GM18907 (cell line): ENCODE data around the gene CLEC2D.
"Not testable (repeated sequence)": the region's sequence is repeated elsewhere in the genome, so short reads cannot be mapped to it uniquely, and the experiment has no call there.

ENCODE experiments used
- ATAC-seq: cut with Tn5 transposase; IDR thresholded peaks from one replicate; pipeline ENCODE4 v1.9.1; 2021; ENCODE audit warnings: mild to moderate bottlenecking, moderate library complexity; ENCODE audit not compliant: unreplicated experiment

CLEC2D gene

DNA sequence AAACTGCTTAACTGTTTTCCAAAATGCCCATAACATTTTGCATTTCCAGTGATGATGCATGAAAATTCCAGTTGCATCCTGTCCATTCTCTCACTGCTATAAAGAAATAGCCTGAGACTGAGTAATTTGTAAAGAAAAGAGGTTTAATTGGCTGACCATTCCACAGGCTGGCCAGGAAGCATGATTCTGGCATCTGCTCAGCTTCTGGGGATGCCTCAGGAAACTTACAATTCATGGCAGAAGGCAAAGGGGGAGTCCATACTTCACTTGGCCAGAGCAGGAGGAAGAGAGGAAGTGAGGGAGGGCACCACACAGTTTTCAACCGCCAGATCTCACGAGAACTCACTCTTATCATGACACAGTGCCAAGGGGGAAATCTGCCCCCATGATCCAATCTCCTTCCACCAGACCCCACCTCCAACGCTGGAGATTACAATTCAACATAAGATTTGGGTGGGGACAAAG lies 18.2 kb upstream of the CLEC2D start:
- ATAC-seq = no peak

DNA sequence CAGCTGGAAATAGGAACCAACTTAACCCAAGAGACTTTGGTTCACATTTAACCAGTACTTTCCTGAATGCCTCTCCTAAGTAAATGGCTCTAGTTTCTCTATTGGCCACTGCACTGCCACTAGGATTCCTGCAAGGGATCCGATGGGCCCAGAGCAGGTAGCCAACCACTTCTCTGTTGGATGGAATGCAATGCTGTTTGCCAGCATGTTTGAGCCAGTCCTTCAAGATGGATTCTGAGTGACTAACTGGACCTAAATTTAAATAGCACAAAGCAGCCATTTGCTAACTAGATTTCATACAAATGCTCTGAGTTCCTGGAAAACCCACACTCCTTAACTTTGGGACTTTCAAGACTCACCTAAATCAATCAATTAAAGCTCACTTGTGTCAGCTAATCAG lies 9.5 kb upstream of the CLEC2D start:
- ATAC-seq = no peak

DNA sequence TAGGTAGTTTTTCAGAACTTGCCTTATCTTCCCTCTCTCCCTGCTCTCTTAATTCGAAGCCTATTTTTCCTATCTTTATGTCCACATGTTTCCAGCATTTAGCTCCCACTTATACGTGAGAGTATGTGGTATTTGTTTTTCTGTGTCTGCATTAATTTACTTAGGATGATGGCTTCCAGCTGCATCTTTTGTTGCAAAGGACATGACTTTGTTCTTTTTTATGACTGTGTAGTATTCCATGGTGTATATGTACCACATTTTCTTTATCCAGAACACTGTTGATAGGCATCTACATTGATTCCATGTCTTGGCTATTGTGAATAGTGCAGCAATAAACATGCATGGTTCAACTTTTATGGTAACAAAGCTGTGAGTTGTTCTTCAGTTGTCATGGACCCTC lies 7.8 kb upstream of the CLEC2D start:
- no peak for ATAC-seq

- no peak for ATAC-seq
Measured at GRCh38 chr12:9662488-9662887, 7.0 kb upstream of the CLEC2D start.

GRCh38 chr12:9667403-9668160 lies 1.9 kb upstream of the CLEC2D start:
- peak; percentile 66 for ATAC-seq

GRCh38 chr12:9668161-9669018 lies 1.1 kb upstream of the CLEC2D start:
- no peak for ATAC-seq

- no peak for ATAC-seq
Measured at GRCh38 chr12:9669019-9669326, 540 bp upstream of the CLEC2D start.

GRCh38 chr12:9672340-9672739 lies 2.8 kb downstream of the CLEC2D start:
- ATAC-seq = not testable (repeated sequence)

DNA sequence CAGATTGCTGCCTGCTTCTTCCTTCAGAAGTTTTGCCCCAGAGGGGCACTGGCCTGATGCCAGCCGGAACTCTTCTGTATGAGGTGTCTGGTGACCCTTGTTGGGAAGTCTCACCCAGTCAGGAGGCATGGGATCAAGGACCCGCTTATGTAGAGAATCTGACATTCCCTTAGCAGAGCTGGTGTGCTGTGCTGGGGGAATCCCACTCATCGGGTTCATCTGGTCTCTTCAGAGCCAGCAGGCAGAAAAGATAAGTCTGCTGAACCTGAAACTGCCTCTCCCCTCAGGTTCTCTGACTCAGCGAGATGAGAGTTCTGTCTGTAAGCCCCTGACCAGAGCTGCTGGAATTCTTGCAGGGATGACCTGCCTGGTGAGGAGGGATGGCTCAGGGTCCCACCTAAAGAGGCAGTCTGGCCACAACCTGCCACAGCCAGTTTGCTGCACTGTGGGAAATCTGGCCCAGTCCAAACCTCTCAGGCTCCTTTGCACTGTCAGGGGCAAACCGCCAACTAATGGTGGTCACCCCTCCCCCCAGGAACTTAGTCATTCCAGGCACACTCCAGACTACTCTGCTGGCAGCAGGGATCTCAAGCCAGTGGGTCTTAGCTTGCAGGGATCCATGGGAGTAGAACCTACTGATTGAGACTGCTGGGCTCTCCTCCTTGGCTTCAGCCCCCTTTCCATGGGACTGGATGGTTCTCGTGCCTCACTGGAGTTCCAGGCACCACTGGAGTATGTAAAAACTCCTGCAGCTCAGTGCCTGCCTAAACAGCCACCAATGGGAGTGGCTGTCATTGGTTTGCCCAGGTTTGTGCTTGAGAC lies 4.1 kb downstream of the CLEC2D start:
- peak; percentile 43 for ATAC-seq

DNA sequence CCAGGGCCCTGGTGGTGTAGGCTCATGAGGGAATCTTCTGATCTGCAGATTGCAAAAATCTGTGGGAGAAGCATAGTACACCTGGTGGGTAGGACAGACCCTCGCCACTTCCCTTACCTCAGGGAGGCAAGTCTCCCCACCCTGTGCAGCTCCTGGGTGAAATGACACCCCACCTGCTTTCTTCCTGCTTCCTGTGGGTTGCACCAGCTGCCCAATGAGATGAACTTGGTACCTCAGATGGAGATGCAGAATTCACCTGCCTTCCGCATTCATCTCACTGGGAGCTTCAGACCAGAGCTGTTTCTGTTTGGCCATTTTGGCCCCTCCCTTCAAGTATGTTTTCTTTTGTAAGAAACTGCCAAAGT lies 4.7 kb downstream of the CLEC2D start:
- peak; percentile 35 for ATAC-seq

GRCh38 chr12:9682508-9682907 lies 13.0 kb downstream of the CLEC2D start:
- ATAC-seq = not testable (repeated sequence)

- not testable (repeated sequence) for ATAC-seq
Measured at GRCh38 chr12:9682949-9683348, 13.4 kb downstream of the CLEC2D start.

DNA sequence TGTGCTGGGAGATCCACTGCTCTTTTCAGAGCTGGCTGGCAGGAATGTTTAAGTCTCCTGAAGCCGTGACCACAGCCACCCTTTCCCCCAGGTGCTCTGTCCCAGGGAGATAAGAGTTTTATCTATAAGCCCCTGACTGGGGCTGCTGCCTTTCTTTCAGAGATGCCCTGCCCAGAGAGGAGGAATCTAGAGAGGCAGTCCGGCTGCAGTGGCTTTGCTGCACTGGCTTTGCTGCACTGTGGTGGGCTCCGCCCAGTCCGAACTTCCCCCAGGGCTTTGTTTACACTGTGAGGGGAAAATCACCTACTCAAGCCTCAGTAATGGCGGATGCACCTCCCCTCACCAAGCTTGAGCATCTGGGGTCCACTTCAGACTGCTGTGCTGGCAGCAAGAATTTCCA lies 15.9 kb downstream of the CLEC2D start:
- ATAC-seq = not testable (repeated sequence)

DNA sequence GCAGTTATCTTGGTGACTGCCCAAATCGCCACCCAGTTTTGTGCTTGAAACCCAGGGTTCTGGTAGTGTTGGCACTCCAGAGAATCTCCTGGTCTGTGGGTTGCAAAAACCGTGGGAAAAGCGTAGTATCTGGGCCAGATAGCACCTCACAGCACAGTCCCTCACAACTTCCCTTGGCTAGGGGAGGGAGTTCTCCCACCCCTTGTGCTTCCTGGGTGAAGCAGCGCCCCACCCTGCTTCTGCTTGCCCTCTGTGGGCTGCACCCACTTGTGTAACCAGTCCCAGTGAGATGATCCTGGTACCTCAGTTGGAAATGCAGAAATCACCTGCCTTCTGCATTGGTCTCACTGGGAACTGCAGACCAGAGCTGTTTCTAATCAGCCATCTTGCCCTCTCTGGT lies 16.4 kb downstream of the CLEC2D start:
- no peak for ATAC-seq

- ATAC-seq = no peak
Measured at GRCh38 chr12:9687228-9687627, 17.7 kb downstream of the CLEC2D start.

GRCh38 chr12:9692909-9693308 lies 23.4 kb downstream of the CLEC2D start:
- ATAC-seq = no peak

- no peak for ATAC-seq
Measured at GRCh38 chr12:9694241-9694640, 24.7 kb downstream of the CLEC2D start.

- not testable (repeated sequence) for ATAC-seq
Measured at GRCh38 chr12:9695150-9695549, 25.6 kb downstream of the CLEC2D start.

DNA sequence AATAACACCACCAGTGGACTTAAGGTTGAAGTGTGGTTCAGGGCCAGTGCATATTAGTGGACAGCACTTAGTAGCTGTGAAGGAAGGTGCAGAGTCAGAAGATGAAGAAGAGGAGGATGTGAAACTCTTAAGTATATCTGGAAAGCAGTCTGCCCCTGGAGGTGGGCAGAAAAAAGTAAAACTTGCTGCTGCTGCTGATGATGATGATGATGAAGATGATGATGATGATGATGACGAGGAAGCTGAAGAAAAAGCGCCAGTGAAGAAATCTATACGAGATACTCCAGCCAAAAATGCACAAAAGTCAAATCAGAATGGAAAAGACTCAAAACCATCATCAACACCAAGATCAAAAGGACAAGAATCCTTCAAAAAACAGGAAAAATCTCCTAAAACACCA lies 26.1 kb downstream of the CLEC2D start:
- not testable (repeated sequence) for ATAC-seq

- ATAC-seq = no peak
Measured at GRCh38 chr12:9697619-9698018, 28.1 kb downstream of the CLEC2D start.

- no peak for ATAC-seq
Measured at GRCh38 chr12:9698681-9699080, 29.2 kb downstream of the CLEC2D start.
